Small intestine (tissue), 7 donors: ENCODE results near the gene SUMF1. TPM values are rescaled to one million over a fixed set of nuclear protein-coding genes. Genes with fewer than 3 reads are reported as not detected.

Experiments used
- DNase-seq, 2 donors: peaks; one replicate each; pipeline versions ENCODE4 v3.0.0 to v3.0.0-alpha.2; 2013
- FAIRE-seq: peaks from 2 replicates; lab custom pipeline; 2012; peaks lifted over from hg19 to GRCh38; lab: Jason Lieb, UNC
- H3K27ac ChIP-seq, 3 donors: one replicate each; pipeline ENCODE4 v1.5.1; 2013; ENCODE audit warnings: low read length in 2 of 3, mild to moderate bottlenecking in 2 of 3, control low read depth in 1 of 3, inconsistent platforms in 1 of 3, low read depth in 1 of 3, moderate library complexity in 1 of 3
- H3K27me3 ChIP-seq, 3 donors: one replicate each; pipeline ENCODE4 v1.6.1; 2013; ENCODE audit warnings: low read length in 3 of 3, inconsistent platforms in 1 of 3; ENCODE audit not compliant: control insufficient read depth in 3 of 3, insufficient read depth in 3 of 3
- H3K36me3 ChIP-seq, 3 donors: one replicate each; pipeline ENCODE4 v1.6.1; 2013; ENCODE audit warnings: low read length in 3 of 3, inconsistent platforms in 1 of 3, low read depth in 1 of 3, mild to moderate bottlenecking in 1 of 3, moderate library complexity in 1 of 3; ENCODE audit not compliant: control insufficient read depth in 3 of 3, insufficient read depth in 2 of 3
- H3K4me1 ChIP-seq, 3 donors: one replicate each; pipeline ENCODE4 v1.6.1; 2013; ENCODE audit warnings: low read length in 2 of 3, inconsistent platforms in 1 of 3, low read depth in 1 of 3, mild to moderate bottlenecking in 1 of 3, moderate library complexity in 1 of 3; ENCODE audit not compliant: control insufficient read depth in 3 of 3, insufficient read depth in 2 of 3
- H3K4me3 ChIP-seq, 3 donors: one replicate each; pipeline ENCODE4 v1.5.1; 2013; ENCODE audit warnings: low read length in 3 of 3, control low read depth in 1 of 3, inconsistent platforms in 1 of 3, low read depth in 1 of 3, mild to moderate bottlenecking in 1 of 3, moderate library complexity in 1 of 3
- H3K9me3 ChIP-seq, 2 donors: one replicate each; pipeline ENCODE4 v1.6.1; 2013; ENCODE audit warnings: low read depth in 1 of 2, low read length in 1 of 2; ENCODE audit not compliant: control insufficient read depth in 2 of 2, insufficient read depth in 1 of 2
- WGBS, 3 donors: extraction: QIAGEN DNeasy Blood & Tissue Kit; methylation state at CpG; one replicate each; pipeline ENCODE4 v1.1.7; 2013; 5-methylcytosine and 5-hydroxymethylcytosine counted together
- polyA plus RNA-seq, 4 donors: library from polyadenylated mRNA; stranded (reverse) in 3 of 4; unstranded in 1 of 4; fragments of 200-250 nt in 3 of 4; fragments of 120-200 nt in 1 of 4; gene quantifications; one replicate each; pipeline versions ENCODE4 v1.2.1 to v1.2.3, GENCODE V29; 2013
- donor health status: healthy with polysubstance abuse.
- donor health status: control.
- donor health status: control.
- donor health status: Bipolar disorder and iron deficiency.
- donor health status: healthy.

The SUMF1 gene
- polyA plus RNA-seq, 4 donors = 3.8 to 39.0 (median 14.4) TPM

- Histone ChIP-seq H3K4me3 (no peak overlapping the region), H3K4me1 (peaks cover 0 to 26% (median 0%) of the 10 kb centered on the region in 3 donors), H3K9me3 (no peaks in the 10 kb centered on the region), H3K36me3 (peaks cover 4 to 8% (median 4%) of the 10 kb centered on the region in 3 donors), H3K27ac (no peak overlapping the region), H3K27me3 (no peaks in the 10 kb centered on the region)
- FAIRE-seq (no peak), DNase-seq (no peak)
- 85 to 93% (median 86%) methylated on average over 4 of the region's 4 CpGs for WGBS, 3 donors
Measured at GRCh38 chr3:4401441-4401840, 65.6 kb downstream of the SUMF1 start.

DNA sequence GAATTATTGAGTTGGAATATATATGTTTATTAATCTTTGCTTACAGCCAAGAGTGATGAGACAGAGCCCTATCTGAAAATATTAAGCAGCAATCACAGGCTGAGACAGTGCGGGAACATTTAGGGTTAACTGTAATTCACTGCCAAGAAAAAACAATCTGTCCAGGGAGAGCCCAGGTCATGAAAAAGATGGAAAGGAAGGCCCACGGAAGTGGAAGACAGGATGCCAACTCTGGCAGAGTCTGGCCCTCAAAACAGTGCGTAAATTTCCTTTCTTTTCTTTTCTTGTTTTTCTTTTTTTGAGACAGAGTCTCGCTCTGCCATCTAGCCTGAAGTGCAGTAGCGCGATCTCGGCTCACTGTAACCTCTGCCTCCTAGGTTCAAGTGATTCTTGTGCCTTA, 67.6 kb downstream of the SUMF1 start:
- DNase-seq (no peak), FAIRE-seq (no peak)
- H3K9me3 ChIP-seq = peaks cover 0 to 5% of the 10 kb centered on the region in 2 donors
- WGBS, 3 donors = 93 to 97% (median 94%) methylated on average over 7 of the region's 7 CpGs
- peaks cover 4 to 8% (median 4%) of the 10 kb centered on the region in 3 donors for H3K36me3 ChIP-seq
- H3K4me1 ChIP-seq = peaks cover 0 to 44% (median 0%) of the 10 kb centered on the region in 3 donors
- no peaks in the 10 kb centered on the region for H3K27me3 ChIP-seq
- H3K27ac ChIP-seq = no peak overlapping the region
- H3K4me3 ChIP-seq = no peak overlapping the region

GRCh38 chr3:4398941-4399245, 68.2 kb downstream of the SUMF1 start:
- Histone ChIP-seq H3K9me3 (peaks cover 0 to 5% of the 10 kb centered on the region in 2 donors), H3K36me3 (peaks cover 4 to 8% (median 6%) of the 10 kb centered on the region in 3 donors), H3K27ac (no peak overlapping the region), H3K4me3 (no peak overlapping the region), H3K27me3 (no peaks in the 10 kb centered on the region), H3K4me1 (peaks cover 0 to 45% (median 0%) of the 10 kb centered on the region in 3 donors)
- no peak for FAIRE-seq
- WGBS, 3 donors = 69 to 86% (median 84%) methylated on average over 7 of the region's 7 CpGs
- DNase-seq = no peak

- Histone ChIP-seq H3K36me3 (peaks cover 1 to 6% (median 4%) of the 10 kb centered on the region in 3 donors), H3K27me3 (no peaks in the 10 kb centered on the region), H3K4me1 (peaks cover 0 to 45% (median 0%) of the 10 kb centered on the region in 3 donors), H3K27ac (no peak overlapping the region), H3K4me3 (no peak overlapping the region), H3K9me3 (peaks cover 0 to 5% of the 10 kb centered on the region in 2 donors)
- 75 to 86% (median 83%) methylated on average over 4 of the region's 4 CpGs for WGBS, 3 donors
- FAIRE-seq = no peak
- no peak for DNase-seq
Measured at GRCh38 chr3:4398120-4398940, 68.7 kb downstream of the SUMF1 start.

DNA sequence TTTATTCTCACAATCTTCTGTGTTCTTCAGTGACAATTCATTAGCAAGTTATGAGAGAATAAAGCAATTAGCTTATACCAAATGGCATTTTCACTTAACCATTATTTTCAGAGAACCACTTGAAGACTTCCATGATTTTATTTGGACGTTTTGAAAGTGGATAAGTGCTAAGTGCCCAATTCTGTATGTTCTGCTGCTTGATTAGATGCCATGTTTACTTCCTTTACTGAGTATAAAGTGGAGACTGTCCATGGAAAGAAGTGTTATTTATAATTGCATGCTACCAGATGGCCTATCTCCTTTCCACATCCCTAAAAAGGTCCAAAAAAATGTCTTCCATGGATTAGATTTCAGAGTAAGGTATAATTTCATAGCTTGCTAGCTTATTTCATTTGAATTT, 69.6 kb downstream of the SUMF1 start:
- Histone ChIP-seq H3K27me3 (no peaks in the 10 kb centered on the region), H3K9me3 (peaks cover 0 to 5% of the 10 kb centered on the region in 2 donors), H3K4me3 (no peak overlapping the region), H3K27ac (no peak overlapping the region), H3K36me3 (peaks cover 0 to 6% (median 4%) of the 10 kb centered on the region in 3 donors), H3K4me1 (peaks cover 0 to 45% (median 0%) of the 10 kb centered on the region in 3 donors)
- no peak for DNase-seq
- WGBS, 3 donors = 55 to 82% (median 74%) methylated on average over 1 of the region's 1 CpG
- no peak for FAIRE-seq

DNA sequence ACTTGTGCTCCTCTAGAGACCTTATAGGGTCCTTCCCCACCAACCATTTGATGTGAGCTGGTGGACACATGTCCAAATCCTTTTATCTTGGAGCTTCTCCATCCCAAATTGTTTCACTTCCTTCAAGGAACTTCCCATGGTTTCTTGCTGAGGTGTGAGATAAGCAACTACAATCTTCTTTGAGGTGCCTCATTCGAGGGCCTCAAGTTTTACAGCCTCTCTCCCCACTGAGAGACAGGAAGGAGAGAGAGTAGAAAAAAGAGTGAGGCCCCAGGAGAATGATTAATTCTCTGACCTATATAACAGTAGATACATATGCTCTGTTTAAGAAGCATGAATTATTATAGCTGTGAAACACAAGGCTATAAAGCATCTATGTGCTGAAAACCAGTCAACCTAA, 70.5 kb downstream of the SUMF1 start:
- peak in 1 of 2 donors; percentile 51 for DNase-seq
- Histone ChIP-seq H3K9me3 (peaks cover 0 to 9% of the 10 kb centered on the region in 2 donors), H3K36me3 (peaks cover 0 to 8% (median 4%) of the 10 kb centered on the region in 3 donors), H3K27me3 (no peaks in the 10 kb centered on the region), H3K4me3 (no peak overlapping the region), H3K27ac (peak overlapping the region in 1 of 3 donors; percentile 37), H3K4me1 (peaks cover 0 to 45% (median 0%) of the 10 kb centered on the region in 3 donors)
- 5 to 38% (median 19%) methylated on average over 1 of the region's 1 CpG for WGBS, 3 donors
- no peak for FAIRE-seq

GRCh38 chr3:4396006-4396405, 71.1 kb downstream of the SUMF1 start:
- Histone ChIP-seq H3K9me3 (peaks cover 0 to 13% of the 10 kb centered on the region in 2 donors), H3K4me1 (peaks cover 0 to 45% (median 0%) of the 10 kb centered on the region in 3 donors), H3K27ac (peak overlapping the region in 1 of 3 donors; percentile 37), H3K4me3 (no peak overlapping the region), H3K36me3 (peaks cover 0 to 11% (median 4%) of the 10 kb centered on the region in 3 donors), H3K27me3 (no peaks in the 10 kb centered on the region)
- FAIRE-seq = no peak
- WGBS, 3 donors = 82 to 94% (median 85%) methylated on average over 5 of the region's 5 CpGs
- DNase-seq = no peak

DNA sequence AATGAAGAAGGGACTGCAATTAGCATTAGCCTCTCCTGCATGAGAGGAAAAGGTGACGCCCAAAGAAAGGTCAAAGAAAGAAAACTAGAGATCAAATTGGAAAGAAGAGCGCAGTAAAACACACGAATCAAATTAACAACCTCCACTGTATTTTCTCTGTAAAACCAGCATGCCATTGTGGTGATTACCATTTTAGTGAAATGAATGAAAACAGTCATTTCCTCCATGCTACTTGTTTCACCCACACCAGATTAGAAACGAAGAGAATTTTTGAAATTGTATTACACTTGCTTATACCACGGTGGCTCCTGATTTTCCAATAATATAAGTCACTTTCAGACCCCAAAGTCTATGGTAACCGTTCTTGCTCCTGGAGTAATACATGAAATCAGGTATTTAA, 71.6 kb downstream of the SUMF1 start:
- FAIRE-seq (no peak), DNase-seq (no peak)
- H3K27me3 ChIP-seq = no peaks in the 10 kb centered on the region
- H3K27ac ChIP-seq = no peak overlapping the region
- peaks cover 0 to 45% (median 0%) of the 10 kb centered on the region in 3 donors for H3K4me1 ChIP-seq
- H3K4me3 ChIP-seq = no peak overlapping the region
- 80 to 88% (median 84%) methylated on average over 6 of the region's 6 CpGs for WGBS, 3 donors
- peaks cover 0 to 11% (median 4%) of the 10 kb centered on the region in 3 donors for H3K36me3 ChIP-seq
- peaks cover 0 to 13% of the 10 kb centered on the region in 2 donors for H3K9me3 ChIP-seq
